Hematopoietic multipotent progenitor cell treated with erythropoietin and hydrocortisone succinate and interleukin-3 and kit ligand, for 15 days (in vitro differentiated cells): ENCODE data around the gene BICDL1.
"Not testable (repeated sequence)": the region's sequence is repeated elsewhere in the genome, so short reads cannot be mapped to it uniquely, and the experiment has no call there.

Experiments
- DNase-seq: peaks from one replicate; pipeline ENCODE4 v3.0.0-alpha.2; 2015; ENCODE audit warnings: low spot score

Gene BICDL1

GRCh38 chr12:120006258-120006975 is 17.4 kb downstream of the BICDL1 start:
- DNase-seq = no peak

- DNase-seq = no peak
Observed at GRCh38 chr12:120007272-120007671, 18.2 kb downstream of the BICDL1 start.

- DNase-seq = no peak
Observed at GRCh38 chr12:120010661-120011230, 21.7 kb downstream of the BICDL1 start.

GRCh38 chr12:120012067-120012621 is 23.1 kb downstream of the BICDL1 start:
- no peak for DNase-seq

- no peak for DNase-seq
Observed at GRCh38 chr12:120013659-120014380, 24.8 kb downstream of the BICDL1 start.

- not testable (repeated sequence) for DNase-seq
Observed at GRCh38 chr12:120014381-120014735, 25.3 kb downstream of the BICDL1 start.

- DNase-seq = no peak
Observed at GRCh38 chr12:120015313-120015712, 26.3 kb downstream of the BICDL1 start.

- not testable (repeated sequence) for DNase-seq
Observed at GRCh38 chr12:120016199-120016598, 27.2 kb downstream of the BICDL1 start.

GRCh38 chr12:120019197-120019596 is 30.2 kb downstream of the BICDL1 start:
- no peak for DNase-seq

GRCh38 chr12:120019938-120020337 is 30.9 kb downstream of the BICDL1 start:
- DNase-seq = no peak

- DNase-seq = no peak
Observed at GRCh38 chr12:120024193-120024592, 35.2 kb downstream of the BICDL1 start.

- no peak for DNase-seq
Observed at GRCh38 chr12:120025640-120026039, 36.6 kb downstream of the BICDL1 start.

GRCh38 chr12:120032242-120032641 is 43.2 kb downstream of the BICDL1 start:
- no peak for DNase-seq

GRCh38 chr12:120037851-120038250 is 48.8 kb downstream of the BICDL1 start:
- DNase-seq = no peak

GRCh38 chr12:120039711-120040110 is 50.7 kb downstream of the BICDL1 start:
- DNase-seq = no peak

GRCh38 chr12:120041386-120042231 is 52.6 kb downstream of the BICDL1 start:
- no peak for DNase-seq

- DNase-seq = not testable (repeated sequence)
Observed at GRCh38 chr12:120045367-120045766, 56.3 kb downstream of the BICDL1 start.

GRCh38 chr12:120047072-120047471 is 58.0 kb downstream of the BICDL1 start:
- no peak for DNase-seq

GRCh38 chr12:120048263-120048662 is 59.2 kb downstream of the BICDL1 start:
- no peak for DNase-seq

- DNase-seq = no peak
Observed at GRCh38 chr12:120049426-120049825, 60.4 kb downstream of the BICDL1 start.

- DNase-seq = no peak
Observed at GRCh38 chr12:120051535-120051934, 62.5 kb downstream of the BICDL1 start.

GRCh38 chr12:120054293-120054692 is 65.3 kb downstream of the BICDL1 start:
- no peak for DNase-seq
